Frontal cortex (tissue), 4 donors: ENCODE data around the gene GRB14. TPM values are rescaled to one million over a fixed set of nuclear protein-coding genes. Genes with fewer than 3 reads are reported as not detected.
A peak's percentile ranks its signal among the peaks of the same experiment; 100 is the strongest.
"Not testable (repeated sequence)": the region's sequence is repeated elsewhere in the genome, so short reads cannot be mapped to it uniquely, and the experiment has no call there.

Experiments used
- DNase-seq, 2 donors: peaks; one replicate each; pipeline ENCODE4 v3.0.0; 2012; ENCODE audit warnings: low spot score in 2 of 2
- FAIRE-seq: peaks from 2 replicates; lab custom pipeline; 2012; peaks lifted over from hg19 to GRCh38; lab: Jason Lieb, UNC
- total RNA-seq: library from RNA; depleted of rRNA; stranded (reverse); fragments of >200 nt; gene quantifications from one replicate; pipeline ENCODE4 v1.2.3, GENCODE V29; 2014
- donor health status: control.
- donor health status: control.
- donor health status: control.

The GRB14 gene
- total RNA-seq, 1 donor from 2014 or later, result 15.1 TPM

- FAIRE-seq, result no peak
Measured at GRCh38 chr2:164510895-164511294, 110.4 kb downstream of the GRB14 start.

GRCh38 chr2:164509137-164509877, 112.0 kb downstream of the GRB14 start:
- FAIRE-seq (no peak), DNase-seq (no peak)

More at GRCh38 chr2:164510895-164511294, 110.4 kb downstream of the GRB14 start:
- no peak for DNase-seq

GRCh38 chr2:164504253-164504652, 117.0 kb downstream of the GRB14 start:
- FAIRE-seq (no peak), DNase-seq (no peak)

DNA sequence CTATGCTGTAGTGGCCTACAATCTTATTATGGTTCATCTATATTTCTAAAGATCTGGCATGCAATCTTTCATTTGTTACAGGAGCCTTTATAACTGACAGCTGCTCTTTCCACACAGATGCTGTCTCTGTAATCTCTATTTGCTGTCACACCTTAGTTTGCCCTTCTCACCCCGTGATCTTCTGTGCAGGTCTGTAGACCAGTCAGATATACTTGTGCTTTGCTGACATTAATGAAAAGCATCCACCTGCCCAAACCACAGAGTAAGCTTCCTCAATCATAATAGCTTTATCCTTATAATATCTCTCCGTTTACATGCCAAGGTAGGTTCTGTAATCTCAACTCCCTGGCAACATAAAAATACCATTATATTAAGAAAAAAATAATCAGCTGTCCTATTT, 122.4 kb downstream of the GRB14 start:
- no peak for FAIRE-seq

DNA sequence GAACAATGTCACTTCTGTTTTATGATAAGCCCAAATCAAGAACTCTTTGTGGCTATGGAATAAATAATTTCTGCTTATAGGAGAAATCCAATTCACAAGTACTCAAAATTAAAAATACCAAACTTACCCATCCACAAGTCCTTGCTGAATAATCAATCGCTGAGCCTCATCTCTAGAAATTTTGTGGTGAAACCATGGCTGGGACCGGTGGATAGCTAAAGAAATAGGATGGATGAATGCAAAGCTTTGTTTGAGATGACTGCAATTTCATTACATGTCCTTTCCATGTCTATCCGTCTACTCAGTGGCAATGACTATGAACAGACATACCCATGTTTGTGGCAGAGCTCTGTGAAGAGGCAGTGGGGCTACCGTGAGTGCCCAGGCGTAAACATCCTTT, 124.4 kb downstream of the GRB14 start:
- DNase-seq (no peak), FAIRE-seq (no peak)

More for the DNA sequence above, 122.4 kb downstream of the GRB14 start:
- no peak for DNase-seq

- FAIRE-seq (no peak), DNase-seq (no peak)
Measured at GRCh38 chr2:164496421-164496820, 124.9 kb downstream of the GRB14 start.

DNA sequence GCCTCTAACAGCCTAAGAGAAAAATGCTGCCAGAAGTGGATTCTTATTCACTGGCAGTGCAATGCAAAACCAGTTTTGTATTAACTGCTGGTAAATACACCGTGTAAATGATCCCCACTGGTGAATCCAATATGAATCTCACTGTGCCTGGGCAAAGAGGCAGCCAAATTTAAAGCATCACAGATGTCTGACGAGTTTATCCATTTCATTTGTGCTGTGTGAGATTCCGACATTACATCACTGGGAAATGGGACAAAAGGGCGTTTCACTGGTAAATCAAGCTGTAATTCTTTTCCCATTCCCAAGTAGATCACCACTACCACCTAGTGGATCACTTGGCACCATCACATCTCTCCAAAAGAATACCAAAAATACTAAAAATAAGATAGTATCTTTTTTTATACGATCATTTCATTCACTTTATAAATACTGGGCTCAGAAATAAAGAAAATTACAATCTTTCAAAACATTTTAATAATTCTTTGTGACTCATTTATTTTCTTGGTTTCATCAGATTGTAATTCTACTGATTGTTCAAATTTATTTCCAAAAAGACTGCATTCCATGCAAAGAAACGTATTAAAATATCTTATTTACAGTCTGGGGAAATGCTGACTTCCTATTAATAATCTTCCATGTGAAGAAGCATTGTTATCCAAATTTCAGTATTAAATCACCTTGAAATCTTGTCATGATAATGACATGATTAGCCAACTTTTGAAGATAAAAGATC, 125.6 kb downstream of the GRB14 start:
- FAIRE-seq, result peak; percentile 92

GRCh38 chr2:164485541-164485940, 135.7 kb downstream of the GRB14 start:
- DNase-seq (no peak), FAIRE-seq (no peak)

More for the DNA sequence above, 125.6 kb downstream of the GRB14 start:
- DNase-seq, result peak; percentile 5 to 20

- DNase-seq (no peak), FAIRE-seq (peak; percentile 82)
Measured at GRCh38 chr2:164479460-164479859, 141.8 kb downstream of the GRB14 start.

- DNase-seq (no peak), FAIRE-seq (no peak)
Measured at GRCh38 chr2:164478205-164478604, 143.1 kb downstream of the GRB14 start.

DNA sequence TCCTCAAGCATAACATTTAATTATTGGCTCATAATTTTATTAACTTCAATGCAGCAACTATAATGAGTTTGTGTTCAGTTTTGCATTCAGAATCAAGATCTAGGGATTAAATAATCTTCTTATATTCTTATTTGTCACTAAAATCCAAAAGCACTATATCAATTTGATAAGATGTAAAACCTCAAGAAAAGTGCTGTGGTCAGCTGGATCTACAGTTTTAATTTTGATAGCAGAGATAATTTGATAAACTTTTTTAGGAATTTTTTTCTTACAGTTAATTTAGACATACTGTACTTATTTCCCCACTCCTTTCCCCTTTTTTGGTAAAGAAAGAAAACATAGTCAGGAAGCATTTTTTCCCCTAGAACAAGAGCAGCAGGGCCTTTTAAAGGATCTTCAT, 146.4 kb downstream of the GRB14 start:
- DNase-seq (no peak), FAIRE-seq (no peak)

- FAIRE-seq, result no peak
- no peak for DNase-seq
Measured at GRCh38 chr2:164473021-164473420, 148.3 kb downstream of the GRB14 start.

- FAIRE-seq, DNase-seq: not testable (repeated sequence)
Measured at GRCh38 chr2:164465047-164465446, 156.2 kb downstream of the GRB14 start.

DNA sequence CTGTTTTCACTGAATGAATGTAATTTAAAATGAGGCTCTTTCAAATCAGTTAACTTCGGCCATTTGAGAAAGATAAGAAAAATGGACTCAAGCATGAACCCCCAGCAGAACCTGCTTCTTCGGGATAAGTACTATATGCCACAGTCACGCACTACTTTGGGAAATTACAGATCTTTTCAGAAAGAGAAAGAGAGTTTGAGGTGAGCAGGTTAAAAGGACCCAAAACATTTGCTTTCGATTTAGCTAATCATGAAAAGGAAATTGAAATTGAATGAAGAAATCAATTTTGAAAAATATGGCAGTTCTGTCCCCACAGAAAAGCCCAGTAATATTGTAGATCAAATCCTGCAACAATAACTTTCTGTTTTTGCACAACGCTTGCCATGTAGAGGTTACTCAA, 156.9 kb downstream of the GRB14 start:
- FAIRE-seq (no peak), DNase-seq (no peak)

DNA sequence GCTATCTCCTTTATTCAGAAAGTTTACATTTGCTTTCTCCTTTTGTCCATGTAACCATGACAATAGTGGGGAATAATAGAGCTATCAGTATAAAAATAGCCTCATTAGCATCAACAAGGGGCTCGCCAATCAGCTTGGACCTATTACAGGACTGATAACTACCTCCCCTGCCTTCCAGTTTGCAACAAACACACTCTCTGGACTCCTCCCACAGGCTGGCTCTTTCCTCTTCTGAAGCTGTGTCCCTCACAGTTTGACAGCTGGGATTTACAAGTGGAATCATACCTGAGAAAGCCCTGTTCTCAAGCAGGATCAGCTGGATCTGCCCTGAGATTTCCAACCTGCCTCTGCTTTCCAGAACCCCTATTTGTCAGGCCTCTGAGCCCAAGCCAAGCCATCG, 162.5 kb downstream of the GRB14 start:
- FAIRE-seq, result no peak

DNA sequence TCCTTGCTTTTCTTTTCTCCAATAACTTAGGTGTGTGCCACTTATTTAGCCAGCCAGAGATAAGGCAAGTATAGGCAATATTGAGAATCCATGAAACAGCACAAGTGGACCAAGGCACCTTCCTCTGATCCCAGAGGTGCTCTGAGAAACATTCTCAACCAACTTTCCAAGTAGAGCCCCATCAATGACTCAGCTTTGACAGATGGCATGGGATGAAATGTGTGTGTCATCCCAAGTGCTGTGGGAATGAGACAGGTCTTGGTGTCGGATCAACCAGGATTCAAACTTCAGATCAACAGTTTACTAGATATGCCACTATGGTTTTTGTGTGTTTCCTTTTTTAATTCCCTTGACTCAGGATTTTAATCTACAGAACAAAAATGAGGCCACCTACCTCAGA, 164.0 kb downstream of the GRB14 start:
- DNase-seq (no peak), FAIRE-seq (no peak)

More for the DNA sequence above, 162.5 kb downstream of the GRB14 start:
- DNase-seq, result no peak

DNA sequence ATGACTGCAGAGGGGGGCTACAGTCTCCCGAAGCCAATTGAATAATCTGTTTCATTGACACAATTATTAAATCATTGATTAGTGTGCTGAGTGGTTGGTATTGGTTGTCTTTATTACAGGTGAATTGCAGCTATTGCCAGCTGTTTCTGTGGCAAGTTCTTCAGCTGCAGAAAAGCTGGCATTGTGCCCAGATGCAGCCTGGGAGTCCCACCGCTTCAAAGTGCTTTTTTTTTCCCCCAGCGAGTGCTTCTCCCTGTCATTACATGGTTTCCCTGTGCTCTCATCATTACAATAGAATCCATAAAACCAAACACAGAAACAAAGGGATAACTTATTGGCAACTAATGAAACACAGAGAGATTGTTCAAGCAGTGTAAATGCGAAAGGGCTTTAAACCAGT, 164.7 kb downstream of the GRB14 start:
- FAIRE-seq (no peak), DNase-seq (no peak)

DNA sequence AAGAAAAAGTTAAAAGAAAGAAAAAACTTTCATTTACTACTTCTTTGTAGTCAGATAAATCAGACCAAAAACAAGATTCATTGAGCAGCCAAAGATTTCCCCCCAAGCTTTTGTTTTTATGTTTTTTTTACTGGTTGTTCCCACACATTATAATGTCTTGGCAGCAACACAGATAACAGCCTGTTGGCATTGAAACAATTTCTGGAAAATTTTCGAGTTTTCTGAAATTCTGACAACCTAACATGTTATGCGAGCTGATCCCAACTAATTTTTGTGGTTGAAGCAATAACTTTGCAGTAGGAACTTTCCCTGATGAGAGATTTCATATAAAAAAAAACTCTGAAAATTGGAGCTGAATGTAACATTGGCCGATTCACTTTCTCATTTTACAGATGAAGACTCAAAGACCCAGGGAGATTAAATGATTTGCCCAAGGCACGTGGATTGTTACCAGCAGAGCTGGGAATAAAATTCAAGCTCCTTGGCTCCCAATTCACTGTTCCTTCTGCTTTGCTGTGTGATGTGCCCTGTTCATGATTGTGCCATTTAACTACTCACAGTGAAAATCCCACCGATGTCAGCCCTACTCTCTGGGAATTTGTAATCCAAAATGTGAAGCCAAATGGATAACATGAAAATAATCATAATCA, 167.5 kb downstream of the GRB14 start:
- FAIRE-seq, result no peak
- no peak for DNase-seq

DNA sequence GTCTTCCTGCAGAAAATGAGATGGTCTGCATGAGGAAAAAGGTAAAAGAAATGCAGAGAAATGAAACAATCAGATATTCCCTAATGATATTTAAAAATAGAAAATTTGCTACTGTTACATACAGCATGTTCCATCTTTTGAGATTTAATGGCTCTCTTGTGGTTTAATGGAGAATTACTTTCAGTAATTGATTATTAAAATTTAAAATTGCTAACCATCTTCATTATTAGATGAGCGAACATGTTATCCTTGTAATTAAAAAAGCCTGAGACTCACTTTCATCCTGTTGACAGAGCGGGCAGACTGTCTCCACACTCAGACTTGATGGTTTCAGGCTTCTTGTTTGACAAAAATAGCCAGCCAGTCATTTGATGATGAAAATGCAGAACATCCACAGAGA, 171.0 kb downstream of the GRB14 start:
- FAIRE-seq, result no peak
- DNase-seq, result no peak

- FAIRE-seq (no peak), DNase-seq (no peak)
Measured at GRCh38 chr2:164449706-164450105, 171.6 kb downstream of the GRB14 start.

DNA sequence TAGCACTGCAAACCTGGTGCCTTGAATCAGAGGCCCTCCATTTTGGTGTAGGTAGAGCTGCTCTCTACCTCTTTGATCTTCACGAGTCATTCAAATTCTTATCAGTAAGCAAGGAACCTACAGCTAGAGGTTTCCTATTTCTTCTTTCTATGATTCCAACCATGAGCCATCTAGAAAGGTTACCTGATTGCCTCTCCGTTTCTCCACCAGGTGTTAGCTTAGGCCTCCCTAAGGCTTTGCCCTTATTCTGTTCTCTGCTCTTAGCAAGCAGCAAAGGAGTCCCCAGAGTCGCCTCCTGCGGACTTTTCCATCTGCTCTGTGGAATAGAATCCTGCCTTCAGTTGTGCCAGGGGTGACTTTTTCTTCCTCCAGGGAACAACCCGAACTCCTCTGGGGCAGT, 173.6 kb downstream of the GRB14 start:
- no peak for DNase-seq
- no peak for FAIRE-seq
